H1 (cell line): Measurements from ENCODE around the gene MRPL27. TPM values are rescaled to one million over a fixed set of nuclear protein-coding genes. Genes with fewer than 3 reads are reported as not detected.
A peak's percentile ranks its signal among the peaks of the same experiment; 100 is the strongest.

ENCODE experiments used
- CTCF ChIA-PET: fragments of 300-600 bp; sonication (Branson Sonifier 250); formaldehyde crosslinking; loops from one replicate; lab custom pipeline; 2021; ENCODE audit not compliant: partially characterized antibody; lab: Charles Lee
- POLR2A ChIA-PET: fragments of 300-600 bp; sonication (Branson Sonifier 250); formaldehyde crosslinking; loops from one replicate; lab custom pipeline; 2021; ENCODE audit warnings: inconsistent platforms; ENCODE audit not compliant: partially characterized antibody; lab: Charles Lee
- DNase-seq, 2 experiments: peaks; one replicate each; pipeline versions ENCODE4 v3.0.0 to v3.0.0-alpha.2; 2010 to 2022; ENCODE audit warnings: low spot score in 2 of 2, low read depth in 1 of 2, mixed read lengths in 1 of 2
- FAIRE-seq: peaks from 2 replicates; lab custom pipeline; 2011; peaks lifted over from hg19 to GRCh38; lab: Jason Lieb, UNC
- H2AFZ ChIP-seq: 2 replicates; pipeline ENCODE4 v1.8.1; 2012; ENCODE audit warnings: low read length, inconsistent platforms
- H2AK5ac ChIP-seq: 2 replicates; pipeline ENCODE4 v1.6.1; 2013; ENCODE audit warnings: low read depth, low read length
- H2BK120ac ChIP-seq: replicated peaks from 2 replicates; pipeline ENCODE3; 2013; ENCODE audit warnings: low read depth, low read length, inconsistent platforms
- H2BK12ac ChIP-seq: 2 replicates; pipeline ENCODE4 v1.6.1; 2013; ENCODE audit warnings: low read depth, low read length
- H2BK15ac ChIP-seq: 2 replicates; pipeline ENCODE4 v1.6.1; 2013; ENCODE audit warnings: low read length
- H2BK20ac ChIP-seq: 2 replicates; pipeline ENCODE4 v1.6.1; 2013; ENCODE audit warnings: low read length
- H2BK5ac ChIP-seq: 2 replicates; pipeline ENCODE4 v1.6.1; 2013; ENCODE audit warnings: low read depth, low read length
- H3K14ac ChIP-seq: 2 replicates; pipeline ENCODE4 v1.6.1; 2013; ENCODE audit warnings: inconsistent platforms; ENCODE audit not compliant: insufficient read length
- H3K18ac ChIP-seq: 2 replicates; pipeline ENCODE4 v1.6.1; 2013; ENCODE audit warnings: low read length; ENCODE audit errors: extremely low read depth
- H3K23ac ChIP-seq: 2 replicates; pipeline ENCODE4 v1.6.1; 2013; ENCODE audit warnings: inconsistent platforms; ENCODE audit not compliant: insufficient read length
- H3K23me2 ChIP-seq: 2 replicates; pipeline ENCODE4 v1.6.1; 2013; ENCODE audit warnings: low read depth, low read length
- H3K27ac ChIP-seq: 2 replicates; pipeline ENCODE4 v1.6.1; 2011; ENCODE audit warnings: low read depth, low read length, inconsistent platforms
- H3K27me3 ChIP-seq, 4 experiments: replicated peaks in 1 of 4; 1 replicate in 1 of 4; 2 replicates in 3 of 4; pipeline versions ENCODE4 v1.6.1 to v1.8.1; 2011 to 2013; ENCODE audit warnings: low read length in 3 of 4, mild to moderate bottlenecking in 3 of 4, inconsistent platforms in 2 of 4, mixed read lengths in 2 of 4, moderate library complexity in 1 of 4; ENCODE audit not compliant: control insufficient read depth in 3 of 4, insufficient read depth in 3 of 4; ENCODE audit errors: extremely low read depth in 1 of 4
- H3K36me3 ChIP-seq, 4 experiments: 2 replicates each; pipeline versions ENCODE4 v1.6.1 to v1.8.1; 2011 to 2013; ENCODE audit warnings: mild to moderate bottlenecking in 4 of 4, low read length in 3 of 4, moderate library complexity in 2 of 4, control low read depth in 1 of 4, inconsistent platforms in 1 of 4; ENCODE audit not compliant: insufficient read depth in 4 of 4, control insufficient read depth in 2 of 4
- H3K4ac ChIP-seq: replicated peaks from 2 replicates; pipeline ENCODE3; 2013; ENCODE audit warnings: low read length, low read depth, mixed read lengths, inconsistent platforms; ENCODE audit not compliant: insufficient read length
- H3K4me1 ChIP-seq, 4 experiments: replicated peaks in 1 of 4; 1 replicate in 1 of 4; 2 replicates in 3 of 4; pipeline versions ENCODE4 v1.6.1 to v1.8.1; 2011 to 2013; ENCODE audit warnings: low read length in 3 of 4, inconsistent platforms in 2 of 4, mixed read lengths in 1 of 4; ENCODE audit not compliant: insufficient read depth in 4 of 4, control insufficient read depth in 3 of 4
- H3K4me2 ChIP-seq, 2 experiments: 2 replicates each; pipeline versions ENCODE4 v1.6.1 to v1.8.1; 2011 to 2013; ENCODE audit warnings: low read depth in 2 of 2, low read length in 2 of 2, control low read depth in 1 of 2, inconsistent platforms in 1 of 2, mild to moderate bottlenecking in 1 of 2; ENCODE audit not compliant: insufficient read depth in 1 of 2
- H3K4me3 ChIP-seq, 4 experiments: fragments of 200-600, 300-600 bp in 1 of 4; sonication (generic), shearing (Covaris generic), sonication (Bioruptor Twin) in 1 of 4; 2 replicates each; pipeline versions ENCODE4 v1.5.1 to v1.8.1; 2011 to 2016; ENCODE audit warnings: low read length in 4 of 4, low read depth in 3 of 4, control low read depth in 2 of 4, inconsistent platforms in 2 of 4, mild to moderate bottlenecking in 2 of 4, mixed read lengths in 1 of 4, moderate library complexity in 1 of 4; ENCODE audit not compliant: insufficient read depth in 2 of 4; ENCODE audit errors: extremely low read depth in 1 of 4
- H3K56ac ChIP-seq: replicated peaks from 2 replicates; pipeline ENCODE3; 2013; ENCODE audit warnings: low read depth, mild to moderate bottlenecking, mixed read lengths, low read length, inconsistent platforms; ENCODE audit not compliant: insufficient read length
- H3K79me1 ChIP-seq: 2 replicates; pipeline ENCODE4 v1.6.1; 2013; ENCODE audit warnings: low read depth, low read length, control low read depth
- H3K79me2 ChIP-seq, 2 experiments: 2 replicates each; pipeline versions ENCODE4 v1.6.1 to v1.8.1; 2012 to 2013; ENCODE audit warnings: low read length in 2 of 2, mild to moderate bottlenecking in 2 of 2, inconsistent platforms in 1 of 2; ENCODE audit not compliant: insufficient read depth in 2 of 2, control insufficient read depth in 1 of 2
- H3K9ac ChIP-seq, 4 experiments: replicated peaks in 1 of 4; 1 replicate in 1 of 4; 2 replicates in 3 of 4; pipeline versions ENCODE4 v1.6.1 to v1.8.1; 2011 to 2013; ENCODE audit warnings: low read depth in 3 of 4, low read length in 3 of 4, control low read depth in 2 of 4, mild to moderate bottlenecking in 2 of 4, moderate library complexity in 2 of 4, inconsistent platforms in 1 of 4; ENCODE audit errors: extremely low read depth in 1 of 4
- H3K9me3 ChIP-seq, 2 experiments: 2 replicates each; pipeline versions ENCODE4 v1.6.1 to v1.8.1; 2012 to 2013; ENCODE audit warnings: mild to moderate bottlenecking in 2 of 2, moderate library complexity in 2 of 2, control low read depth in 1 of 2, inconsistent platforms in 1 of 2, low read depth in 1 of 2, low read length in 1 of 2, mixed read lengths in 1 of 2; ENCODE audit not compliant: insufficient read depth in 2 of 2
- H4K20me1 ChIP-seq, 2 experiments: replicated peaks in 1 of 2; 2 replicates each; pipeline versions ENCODE3 to v1.8.1; 2011 to 2013; ENCODE audit warnings: inconsistent platforms in 2 of 2, low read length in 2 of 2, mild to moderate bottlenecking in 1 of 2; ENCODE audit not compliant: insufficient read depth in 2 of 2, control insufficient read depth in 1 of 2
- H4K5ac ChIP-seq: 2 replicates; pipeline ENCODE4 v1.6.1; 2013; ENCODE audit warnings: low read length, low read depth, mixed read lengths, inconsistent platforms; ENCODE audit not compliant: insufficient read length
- H4K8ac ChIP-seq: 2 replicates; pipeline ENCODE4 v1.8.0; 2013; ENCODE audit warnings: mild to moderate bottlenecking, moderate library complexity, low read length, inconsistent platforms; ENCODE audit not compliant: insufficient read depth; ENCODE audit errors: extremely low read depth
- H4K91ac ChIP-seq: replicated peaks from 2 replicates; pipeline ENCODE3; 2013; ENCODE audit warnings: low read length, mixed read lengths, inconsistent platforms; ENCODE audit not compliant: insufficient read length
- FOSL1 ChIP-seq: IDR thresholded peaks from 2 replicates; pipeline ENCODE4 v1.6.1; 2011; ENCODE audit warnings: mild to moderate bottlenecking, low read depth, low read length, moderate library complexity; ENCODE audit not compliant: insufficient read depth
- GABPA ChIP-seq: IDR thresholded peaks from 2 replicates; pipeline ENCODE4 v1.6.1; 2011; ENCODE audit warnings: mild to moderate bottlenecking, low read length, moderate library complexity, borderline replicate concordance; ENCODE audit not compliant: insufficient read depth
- JUN ChIP-seq: IDR thresholded peaks from 2 replicates; pipeline ENCODE4 v1.6.1; 2011; ENCODE audit warnings: low read depth, mild to moderate bottlenecking, improper control_type of control experiment, low read length
- MAFK ChIP-seq: IDR thresholded peaks from 2 replicates; pipeline ENCODE4 v1.6.1; 2012; ENCODE audit warnings: low read depth, mild to moderate bottlenecking, improper control_type of control experiment, low read length
- RBBP5 ChIP-seq: IDR thresholded peaks from 2 replicates; pipeline ENCODE4 v1.7.1; 2012; ENCODE audit warnings: low read depth, mild to moderate bottlenecking, inconsistent platforms, low read length, moderate library complexity, borderline replicate concordance
- RNF2 ChIP-seq: fragments of 200-900, 300-1000 bp; sonication (generic); IDR thresholded peaks from 2 replicates; pipeline ENCODE4 v1.7.1; 2016; ENCODE audit warnings: borderline replicate concordance, low read depth, mild to moderate bottlenecking, antibody characterized with exemption, low read length; ENCODE audit not compliant: poor library complexity, severe bottlenecking; ENCODE audit errors: missing control alignments
- SP1 ChIP-seq: IDR thresholded peaks from 2 replicates; pipeline ENCODE4 v1.6.1; 2011; ENCODE audit warnings: low read depth, low read length
- WGBS, 2 experiments: shearing (Covaris generic) in 1 of 2; methylation state at CpG; one replicate each; pipeline versions ENCODE4 v1.1.6 to v1.1.7; 2013 to 2015; ENCODE audit warnings: low lambda C conversion rate in 2 of 2, mixed read lengths in 2 of 2, inconsistent platforms in 1 of 2, low coverage in 1 of 2, missing lambda C conversion rate in 1 of 2; ENCODE audit not compliant: insufficient replicate concordance in 2 of 2, insufficient coverage in 1 of 2, insufficient read length in 1 of 2; ENCODE audit errors: extremely low coverage in 1 of 2, missing lambda C conversion rate in 1 of 2; 5-methylcytosine and 5-hydroxymethylcytosine counted together
- polyA plus RNA-seq, 7 experiments: library from polyadenylated mRNA; depleted of rRNA in 3 of 7; stranded (reverse) in 5 of 7; unstranded in 2 of 7; fragments of >200 nt in 5 of 7; fragments of 200-250 nt in 2 of 7; gene quantifications; 1 replicate in 5 of 7; 2 replicates in 1 of 7; 4 replicates in 1 of 7; pipeline versions ENCODE4 v1.2.1 to v1.2.3, GENCODE V29; 2011 to 2013; ENCODE audit warnings: missing spikeins in 2 of 7, mixed read lengths in 2 of 7
- total RNA-seq: library from RNA; stranded (reverse); fragmentation: NEBNext Ultra II Directional; extraction: Animal tissue kit (Norgen Biotek cat#: 25700); gene quantifications from 2 replicates; pipeline ENCODE4 v1.2.1, GENCODE V29; 2021

The MRPL27 gene
- total and polyA plus RNA-seq, 2 of the 8 experiments (the other 6 are each of a cell fraction or from before 2014, with no cell fraction given) = 75.6 to 135 TPM

GRCh38 chr17:50396261-50397110 is 23.5 kb upstream of the MRPL27 start:
- Histone ChIP-seq H3K79me2 (peaks cover 0 to 18% of the 10 kb centered on the region in 2 experiments; a peak in 3 of 4 replicates), H2BK5ac (0 out of 2 replicates have a peak overlapping the region, but pooled peaks have one; percentile 35), H2BK12ac (no peak overlapping the region), H3K23me2 (peaks cover 7% of the 10 kb centered on the region; the same call in 1 of the 2 replicates), H3K4me3 (peak overlapping the region; percentile 64 to 92 (median 80)), H2AK5ac (no peak overlapping the region), H3K9me3 (peaks cover 0 to 3% of the 10 kb centered on the region in 2 experiments; a peak in 1 of 4 replicates), H3K4me1 (no peaks in the 10 kb centered on the region; a peak in 3 of 7 replicates), H3K36me3 (peaks cover 30 to 35% (median 34%) of the 10 kb centered on the region in 4 experiments), H3K27me3 (no peaks in the 10 kb centered on the region), H3K4me2 (peak overlapping the region; percentile 94 to 97), H3K56ac (no peak overlapping the region), H2AFZ (no peak overlapping the region), H2BK20ac (no peak overlapping the region), H3K23ac (no peak overlapping the region), H3K27ac (no peak overlapping the region), H4K5ac (no peak overlapping the region), H4K20me1 (peaks cover 0 to 14% of the 10 kb centered on the region in 2 experiments), H3K14ac (no peak overlapping the region), H2BK120ac (no peak overlapping the region), H3K4ac (no peak overlapping the region), H4K91ac (no peak overlapping the region), H4K8ac (no peak overlapping the region; the same call in none of the 2 replicates), H3K18ac (no peak overlapping the region), H2BK15ac (no peak overlapping the region), H3K9ac (peak overlapping the region in 3 of 4 experiments; percentile 67 to 88 (median 72); a peak in 6 of 7 replicates), H3K79me1 (peaks cover 5% of the 10 kb centered on the region)
- CTCF ChIA-PET = interaction anchor here (0.6 to 5.5 kb wide), 47 partner anchors 8 to 300 kb away, joined by 3 to 87 read pairs (median 5); partner anchors contain the start of genes ACSF2, CHAD, EME1 and MRPL27
- POLR2A ChIA-PET = interaction anchor here (1.1 to 27.4 kb wide), 12 partner anchors 8 to 226 kb away, joined by 3 to 313 read pairs (median 6); partner anchors contain the start of genes ACSF2, EME1, MRPL27 and XYLT2
- DNase-seq (no peak), FAIRE-seq (no peak)
- WGBS, 2 experiments = 16% methylated on average over 30 of the region's 30 CpGs; no CpG with 5 or more reads in 1 of the 2 experiments
- TF ChIP-seq MAFK = no peak
- TF ChIP-seq JUN = no peak
- no peak for TF ChIP-seq GABPA
- no peak for TF ChIP-seq RNF2
- no peak for TF ChIP-seq RBBP5
- no peak for TF ChIP-seq FOSL1
- no peak for TF ChIP-seq SP1
